IPS-18c (cell line): Measurements from ENCODE around the gene SNX32.
A peak's percentile ranks its signal among the peaks of the same experiment; 100 is the strongest.

Source experiments
- H3K4me3 ChIP-seq: 2 replicates; pipeline ENCODE4 v1.7.0; 2013; ENCODE audit warnings: low read depth, mild to moderate bottlenecking, low read length, moderate library complexity; ENCODE audit not compliant: insufficient read depth
- H3K9me3 ChIP-seq: one replicate; pipeline ENCODE4 v1.6.1; 2013; ENCODE audit warnings: mild to moderate bottlenecking, low read length, moderate library complexity; ENCODE audit not compliant: control insufficient read depth, insufficient read depth

SNX32 gene

DNA sequence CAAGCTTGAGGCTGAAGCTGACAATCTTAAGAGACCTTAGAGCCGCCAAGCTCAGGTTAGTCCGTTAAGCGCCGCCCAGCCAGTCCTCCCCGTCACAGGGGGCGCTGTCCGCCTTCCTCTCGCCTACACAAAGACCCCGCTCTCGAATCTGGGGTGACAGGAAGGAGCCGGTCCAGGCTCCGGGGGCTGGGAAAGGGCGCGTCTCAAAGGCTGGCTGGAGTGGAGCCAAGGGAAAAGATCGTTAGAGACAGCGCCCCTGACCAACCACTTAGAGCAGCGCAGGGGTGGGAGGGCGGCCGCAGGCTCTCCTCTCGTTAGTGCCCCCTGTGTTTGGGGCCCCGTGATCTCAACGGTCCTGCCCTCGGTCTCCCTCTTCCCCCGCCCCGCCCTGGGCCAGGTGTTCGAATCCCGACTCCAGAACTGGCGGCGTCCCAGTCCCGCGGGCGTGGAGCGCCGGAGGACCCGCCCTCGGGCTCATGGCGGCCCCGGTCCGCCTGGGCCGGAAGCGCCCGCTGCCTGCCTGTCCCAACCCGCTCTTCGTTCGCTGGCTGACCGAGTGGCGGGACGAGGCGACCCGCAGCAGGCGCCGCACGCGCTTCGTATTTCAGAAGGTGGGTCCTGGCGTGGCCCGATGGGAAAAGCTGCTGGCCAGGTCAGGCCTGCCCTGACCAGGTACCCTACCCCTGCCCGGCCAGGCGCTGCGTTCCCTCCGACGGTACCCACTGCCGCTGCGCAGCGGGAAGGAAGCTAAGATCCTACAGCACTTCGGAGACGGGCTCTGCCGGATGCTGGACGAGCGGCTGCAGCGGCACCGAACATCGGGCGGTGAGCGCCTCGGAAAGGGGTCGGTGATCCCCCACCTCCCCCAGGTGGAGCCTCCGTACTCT lies 26.8 kb downstream of the SNX32 start, which contains the start of gene MUS81:
Gene MUS81, plus strand, starts transcription at position 156 of the 887 bp plus-strand sequence. Its CDS starts 321 bp downstream, at position 477.
- Histone ChIP-seq H3K9me3 (no peaks in the 10 kb centered on the region), H3K4me3 (peak within 1 kb of the TSS; percentile 96)

DNA sequence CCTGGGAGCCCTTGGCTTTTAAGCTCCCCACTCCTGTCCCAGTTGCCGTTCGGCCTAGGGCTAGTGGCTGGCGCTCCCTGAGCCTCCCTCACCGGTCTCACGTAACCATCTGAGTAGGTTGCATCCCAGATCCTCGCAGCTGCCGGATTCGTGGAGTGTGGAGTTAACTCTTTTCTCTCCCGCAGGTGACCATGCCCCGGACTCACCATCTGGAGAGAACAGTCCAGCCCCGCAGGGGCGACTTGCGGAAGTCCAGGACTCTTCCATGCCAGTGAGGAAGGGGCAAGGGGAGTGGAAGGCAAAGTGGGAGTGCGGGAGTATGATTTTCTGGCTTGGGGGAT lies 27.4 kb downstream of the SNX32 start:
- H3K9me3 ChIP-seq = no peaks in the 10 kb centered on the region
- H3K4me3 ChIP-seq = peak overlapping the region; percentile 96

DNA sequence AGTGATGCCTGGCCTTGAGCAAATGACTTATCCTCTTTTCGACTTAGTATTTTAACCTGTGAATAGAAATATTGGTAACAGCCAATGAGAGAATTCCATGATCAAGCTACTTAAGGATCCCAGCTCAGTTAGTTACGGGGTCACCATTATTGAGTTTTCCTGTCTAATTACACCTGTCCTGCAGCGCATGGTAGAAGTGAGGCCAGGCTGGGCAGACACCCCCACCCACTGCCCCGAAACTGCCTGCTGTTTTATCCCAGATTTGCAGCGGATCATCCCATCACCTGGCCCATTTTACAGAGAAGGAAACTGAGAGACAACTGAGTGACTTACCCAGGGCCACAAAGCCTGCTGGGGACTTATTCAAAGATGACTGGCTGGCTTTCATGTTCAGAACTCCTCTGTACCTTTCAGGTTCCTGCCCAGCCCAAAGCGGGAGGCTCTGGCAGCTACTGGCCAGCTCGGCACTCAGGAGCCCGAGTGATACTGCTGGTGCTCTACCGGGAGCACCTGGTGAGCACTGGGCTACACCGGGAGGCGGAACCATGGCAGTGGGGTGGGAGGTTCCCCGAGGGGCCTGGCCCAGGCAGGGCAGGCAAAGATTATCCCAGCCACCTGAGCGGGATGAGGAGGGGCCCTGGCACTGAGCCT lies 27.9 kb downstream of the SNX32 start:
- peak overlapping the region; percentile 96 for H3K4me3 ChIP-seq
- H3K9me3 ChIP-seq = no peaks in the 10 kb centered on the region

DNA sequence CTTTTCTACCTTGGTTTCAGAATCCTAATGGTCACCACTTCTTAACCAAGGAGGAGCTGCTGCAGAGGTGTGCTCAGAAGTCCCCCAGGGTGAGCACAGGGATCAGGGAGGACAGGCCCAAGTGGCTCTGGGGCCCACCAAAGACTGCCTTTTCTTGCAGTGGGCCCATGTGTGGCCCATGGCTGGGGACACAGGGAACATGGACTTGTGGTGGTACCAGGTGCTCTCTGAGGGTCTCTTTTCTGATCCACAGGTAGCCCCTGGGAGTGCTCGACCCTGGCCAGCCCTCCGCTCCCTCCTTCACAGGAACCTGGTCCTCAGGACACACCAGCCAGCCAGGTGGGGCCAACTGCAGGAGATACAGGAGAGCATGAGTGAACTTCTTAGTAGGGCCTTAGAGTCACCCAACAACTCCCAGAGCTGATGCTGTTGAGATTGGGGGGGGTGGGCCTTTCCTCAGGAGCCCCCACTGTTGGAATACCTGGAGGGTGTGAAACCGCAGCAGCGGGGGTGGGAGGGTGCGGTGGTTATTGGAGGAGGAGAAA lies 28.5 kb downstream of the SNX32 start:
- Histone ChIP-seq H3K9me3 (no peaks in the 10 kb centered on the region), H3K4me3 (no peak overlapping the region)

DNA sequence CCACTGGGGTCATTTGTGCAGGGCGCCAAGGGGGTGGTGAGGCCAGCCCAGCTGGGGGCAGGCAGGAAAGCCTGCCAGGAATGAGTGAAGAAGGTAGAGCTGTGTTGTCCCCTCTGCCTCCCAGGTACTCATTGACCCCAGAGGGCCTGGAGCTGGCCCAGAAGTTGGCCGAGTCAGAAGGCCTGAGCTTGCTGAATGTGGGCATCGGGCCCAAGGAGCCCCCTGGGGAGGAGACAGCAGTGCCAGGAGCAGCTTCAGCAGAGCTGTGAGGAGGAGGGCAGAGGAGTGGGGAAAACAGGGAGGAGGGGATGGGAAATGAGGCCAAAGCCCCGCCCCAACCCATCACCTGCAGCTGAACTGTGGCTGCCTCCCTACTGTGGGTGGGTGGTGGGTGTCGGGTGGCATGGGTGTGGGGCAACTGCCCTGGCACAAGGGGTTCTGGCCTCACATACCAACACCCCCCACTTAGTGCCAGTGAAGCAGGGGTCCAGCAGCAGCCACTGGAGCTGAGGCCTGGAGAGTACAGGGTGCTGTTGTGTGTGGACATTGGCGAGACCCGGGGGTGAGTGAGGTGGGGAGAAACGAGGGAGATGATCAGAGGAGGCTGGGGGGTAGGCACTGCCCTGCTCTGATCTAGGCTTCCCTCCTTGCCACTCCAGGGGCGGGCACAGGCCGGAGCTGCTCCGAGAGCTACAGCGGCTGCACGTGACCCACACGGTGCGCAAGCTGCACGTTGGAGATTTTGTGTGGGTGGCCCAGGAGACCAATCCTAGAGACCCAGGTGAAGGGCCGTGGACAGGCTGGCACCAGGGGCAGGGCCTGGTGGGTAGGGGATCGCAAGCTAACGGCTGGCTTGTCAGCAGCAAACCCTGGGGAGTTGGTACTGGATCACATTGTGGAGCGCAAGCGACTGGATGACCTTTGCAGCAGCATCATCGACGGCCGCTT lies 29.5 kb downstream of the SNX32 start:
- Histone ChIP-seq H3K4me3 (no peak overlapping the region), H3K9me3 (no peaks in the 10 kb centered on the region)

DNA sequence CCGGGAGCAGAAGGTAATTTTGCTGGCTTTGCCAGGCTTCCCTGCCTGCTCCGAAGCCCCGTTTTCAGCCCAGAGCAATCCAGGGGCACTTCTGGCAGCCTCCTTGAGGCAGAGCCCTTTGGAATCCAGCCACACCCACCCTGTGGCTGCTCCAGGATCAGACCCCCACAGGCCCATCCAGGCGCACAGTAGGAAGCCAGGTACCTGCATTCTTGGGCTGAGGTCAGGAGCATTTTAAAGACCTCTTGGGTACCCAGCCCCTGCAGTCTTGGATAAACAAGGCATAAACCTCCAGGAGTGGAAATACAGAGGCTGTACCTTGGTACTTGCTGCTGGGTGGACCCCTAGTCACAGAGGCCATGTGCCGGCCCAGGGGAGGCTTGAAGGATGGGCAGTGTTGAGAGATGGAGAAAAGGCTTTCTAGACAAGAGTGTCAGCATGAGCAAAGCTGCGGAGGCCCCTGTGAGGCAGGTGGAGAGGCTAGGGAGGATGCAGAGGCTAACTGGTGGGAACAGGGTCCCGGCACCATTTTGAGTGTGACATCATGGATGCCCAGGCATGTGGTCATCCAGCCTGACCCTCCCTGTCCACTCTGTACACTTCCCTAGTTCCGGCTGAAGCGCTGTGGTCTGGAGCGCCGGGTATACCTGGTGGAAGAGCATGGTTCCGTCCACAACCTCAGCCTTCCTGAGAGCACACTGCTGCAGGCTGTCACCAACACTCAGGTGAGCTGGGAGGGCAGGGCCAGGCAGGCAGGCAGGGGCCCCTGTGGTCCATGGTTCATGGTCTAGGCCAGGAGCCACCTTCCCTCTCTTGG lies 30.3 kb downstream of the SNX32 start:
- Histone ChIP-seq H3K4me3 (no peak overlapping the region), H3K9me3 (no peaks in the 10 kb centered on the region)

DNA sequence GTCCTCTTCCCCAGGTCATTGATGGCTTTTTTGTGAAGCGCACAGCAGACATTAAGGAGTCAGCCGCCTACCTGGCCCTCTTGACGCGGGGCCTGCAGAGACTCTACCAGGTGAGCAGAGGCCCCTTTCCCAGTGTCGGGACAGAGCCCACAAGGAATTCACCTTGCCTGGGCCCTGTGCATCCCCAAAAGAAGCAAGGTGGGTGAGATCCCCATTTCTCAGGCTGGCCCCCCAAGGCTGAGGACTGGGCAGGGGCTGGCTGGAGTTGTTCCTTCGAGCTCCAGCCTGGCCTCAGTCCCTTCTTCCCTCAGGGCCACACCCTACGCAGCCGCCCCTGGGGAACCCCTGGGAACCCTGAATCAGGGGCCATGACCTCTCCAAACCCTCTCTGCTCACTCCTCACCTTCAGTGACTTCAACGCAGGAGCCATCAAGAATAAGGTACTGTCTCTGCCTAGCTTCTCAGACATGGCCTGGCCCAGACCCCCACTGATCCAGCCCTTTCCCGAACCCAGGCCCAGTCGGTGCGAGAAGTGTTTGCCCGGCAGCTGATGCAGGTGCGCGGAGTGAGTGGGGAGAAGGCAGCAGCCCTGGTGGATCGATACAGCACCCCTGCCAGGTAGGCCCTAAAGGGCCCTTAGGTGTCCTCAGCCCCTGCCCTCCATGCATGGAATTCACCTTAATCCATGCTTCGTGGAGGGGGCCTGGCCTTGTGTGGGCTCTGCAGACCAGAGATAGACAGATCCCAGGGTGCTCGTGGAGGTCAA lies 31.1 kb downstream of the SNX32 start:
- no peaks in the 10 kb centered on the region for H3K9me3 ChIP-seq
- H3K4me3 ChIP-seq = no peak overlapping the region

DNA sequence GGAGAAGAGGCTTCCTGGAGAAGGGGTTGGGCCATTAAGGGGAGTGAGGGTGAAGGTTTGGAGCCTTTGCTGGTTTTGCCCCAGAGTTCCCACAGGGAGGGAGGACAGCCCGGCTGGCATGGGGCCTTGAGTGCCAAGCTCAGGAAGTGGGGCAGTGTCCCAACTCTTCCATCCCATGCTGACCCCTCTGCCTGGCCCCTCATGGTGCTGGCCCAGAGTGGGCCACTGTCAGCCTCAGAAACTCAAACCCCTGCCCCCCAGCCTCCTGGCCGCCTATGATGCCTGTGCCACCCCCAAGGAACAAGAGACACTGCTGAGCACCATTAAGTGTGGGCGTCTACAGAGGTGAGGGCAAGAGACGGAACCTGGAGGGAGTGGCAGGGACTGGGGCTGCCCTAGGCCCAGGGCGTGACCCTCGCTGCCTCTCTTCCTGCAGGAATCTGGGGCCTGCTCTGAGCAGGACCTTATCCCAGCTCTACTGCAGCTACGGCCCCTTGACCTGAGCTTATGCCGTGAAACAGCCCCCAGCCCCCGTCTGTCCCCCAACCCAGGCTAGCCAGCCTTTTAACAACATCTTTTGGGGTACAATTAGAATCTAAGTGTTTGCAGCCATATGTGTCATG lies 31.9 kb downstream of the SNX32 start:
- Histone ChIP-seq H3K9me3 (no peaks in the 10 kb centered on the region), H3K4me3 (no peak overlapping the region)

DNA sequence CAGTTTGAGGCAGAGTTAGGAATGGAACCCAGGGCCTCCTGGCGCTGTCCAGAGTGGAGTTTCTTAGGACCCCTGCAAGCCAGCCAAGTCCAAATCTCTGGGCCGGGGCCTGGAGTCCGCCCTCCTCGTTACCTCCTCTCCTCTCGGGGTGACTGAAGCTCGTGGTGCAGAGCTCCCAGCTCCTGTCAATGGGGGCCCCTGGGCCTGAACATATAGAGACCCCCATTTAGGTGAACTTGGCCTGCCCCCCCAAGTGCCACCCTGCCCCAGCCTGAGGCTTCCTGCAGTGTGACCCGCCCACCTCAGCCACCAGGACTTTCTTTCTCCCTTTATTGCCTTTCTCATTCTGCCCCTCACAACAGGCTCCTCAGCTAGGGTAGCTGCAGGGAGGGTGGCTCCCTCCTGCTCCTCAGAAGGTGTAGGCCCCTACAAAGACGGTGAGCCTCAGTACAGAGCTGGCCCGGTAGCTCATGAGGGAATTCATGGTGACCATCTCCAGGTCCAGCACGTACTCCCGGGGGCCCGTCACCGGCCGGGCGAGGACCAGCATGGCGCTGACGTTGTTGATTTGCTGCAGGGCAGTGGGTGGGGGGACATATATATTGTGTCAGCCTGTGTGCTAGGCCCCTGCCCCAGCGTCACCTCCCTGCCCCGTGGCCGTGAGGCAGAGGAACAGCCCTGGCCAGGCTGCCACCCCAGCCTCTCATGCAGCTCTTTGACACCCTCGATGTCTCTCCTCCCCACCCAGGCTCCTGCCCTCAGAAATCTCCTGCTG lies 32.9 kb downstream of the SNX32 start:
- no peaks in the 10 kb centered on the region for H3K9me3 ChIP-seq
- no peak overlapping the region for H3K4me3 ChIP-seq

DNA sequence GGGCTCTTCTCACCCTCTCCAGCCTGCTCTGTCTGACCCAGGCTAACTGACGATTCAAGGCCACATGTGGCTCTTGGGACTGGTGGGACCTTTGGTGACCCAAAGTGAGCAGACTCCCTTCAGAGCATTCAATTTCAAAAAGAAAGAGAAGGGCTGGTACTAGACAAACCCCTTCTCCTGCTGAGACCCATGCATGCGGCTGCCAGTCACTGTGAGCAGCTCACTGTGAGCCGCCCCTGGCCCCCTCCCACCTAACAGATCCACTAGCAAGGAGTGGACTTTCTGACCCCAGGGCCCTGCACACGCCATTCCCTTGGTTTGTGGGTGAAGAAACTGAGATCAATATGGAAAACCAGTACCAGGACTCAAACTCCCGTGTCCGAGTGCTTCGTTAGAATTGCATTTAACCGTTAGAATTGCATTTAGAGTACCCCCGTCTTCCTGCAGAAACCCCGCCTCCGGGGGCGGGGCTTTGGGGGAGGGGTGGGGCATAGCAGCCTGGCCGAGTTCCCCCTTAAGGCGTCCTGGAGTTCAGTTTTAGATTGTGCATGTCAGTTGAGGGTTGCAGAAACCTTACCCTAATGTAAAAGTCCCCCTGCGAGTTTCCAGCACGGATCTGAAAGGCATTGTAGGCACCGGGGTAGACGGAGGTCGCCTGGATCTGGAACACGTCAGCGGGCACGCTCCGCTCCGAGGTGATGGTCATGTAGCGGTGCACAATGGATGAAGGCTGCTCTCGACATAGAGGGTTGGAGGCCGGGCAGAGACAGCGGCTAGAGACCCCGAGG lies 33.7 kb downstream of the SNX32 start:
- Histone ChIP-seq H3K9me3 (no peaks in the 10 kb centered on the region), H3K4me3 (peak overlapping the region; percentile 41; the same call in 1 of the 2 replicates)

DNA sequence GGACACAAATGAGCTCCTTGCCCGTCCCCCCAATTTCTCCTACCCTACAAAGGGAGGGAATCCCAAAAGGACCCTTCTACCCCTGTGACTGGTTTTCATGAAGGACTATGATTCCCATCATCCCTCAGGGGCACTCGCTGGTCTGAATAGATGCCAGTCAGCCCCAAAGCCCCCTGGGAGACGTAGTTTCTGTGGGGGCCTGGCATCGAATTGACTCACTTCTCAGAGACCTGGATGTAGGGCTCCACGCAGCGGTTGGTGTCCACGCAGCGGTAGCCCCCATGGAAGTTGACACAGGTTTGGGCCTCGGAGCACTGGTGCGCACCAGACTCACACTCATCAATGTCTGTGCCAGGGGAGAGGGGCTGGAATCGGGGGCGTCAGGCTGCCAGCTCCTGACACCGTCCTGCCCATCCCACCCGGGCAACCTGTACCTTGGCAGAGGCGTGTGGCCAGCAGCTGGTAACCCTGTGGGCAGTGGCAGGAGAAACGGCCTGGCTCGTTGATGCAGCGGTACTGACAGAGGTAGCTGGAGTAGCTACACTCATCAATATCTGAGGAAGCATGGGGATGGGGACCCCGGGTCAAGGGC lies 34.4 kb downstream of the SNX32 start:
- Histone ChIP-seq H3K9me3 (no peaks in the 10 kb centered on the region), H3K4me3 (peak overlapping the region; percentile 41; the same call in 1 of the 2 replicates)

DNA sequence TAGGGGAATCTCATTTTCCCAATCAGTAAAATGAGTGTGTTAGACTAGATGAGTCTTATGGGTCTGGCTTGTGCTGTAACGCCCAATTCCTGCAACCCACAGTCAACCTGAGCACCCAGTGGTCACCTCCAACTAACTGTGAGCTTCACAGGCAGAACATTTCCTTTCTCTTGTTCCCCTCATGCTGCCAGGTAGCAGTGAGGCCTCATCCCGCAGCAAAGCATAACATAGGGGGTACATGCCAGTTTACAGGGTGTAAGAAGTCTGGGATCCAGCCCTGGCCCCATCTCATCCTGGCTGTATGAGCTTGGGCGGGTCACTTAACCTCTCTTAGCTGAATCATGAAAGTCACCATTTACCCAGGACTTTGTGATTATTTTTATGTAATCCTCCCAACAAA lies 35.1 kb downstream of the SNX32 start:
- Histone ChIP-seq H3K4me3 (no peak overlapping the region), H3K9me3 (no peaks in the 10 kb centered on the region)

DNA sequence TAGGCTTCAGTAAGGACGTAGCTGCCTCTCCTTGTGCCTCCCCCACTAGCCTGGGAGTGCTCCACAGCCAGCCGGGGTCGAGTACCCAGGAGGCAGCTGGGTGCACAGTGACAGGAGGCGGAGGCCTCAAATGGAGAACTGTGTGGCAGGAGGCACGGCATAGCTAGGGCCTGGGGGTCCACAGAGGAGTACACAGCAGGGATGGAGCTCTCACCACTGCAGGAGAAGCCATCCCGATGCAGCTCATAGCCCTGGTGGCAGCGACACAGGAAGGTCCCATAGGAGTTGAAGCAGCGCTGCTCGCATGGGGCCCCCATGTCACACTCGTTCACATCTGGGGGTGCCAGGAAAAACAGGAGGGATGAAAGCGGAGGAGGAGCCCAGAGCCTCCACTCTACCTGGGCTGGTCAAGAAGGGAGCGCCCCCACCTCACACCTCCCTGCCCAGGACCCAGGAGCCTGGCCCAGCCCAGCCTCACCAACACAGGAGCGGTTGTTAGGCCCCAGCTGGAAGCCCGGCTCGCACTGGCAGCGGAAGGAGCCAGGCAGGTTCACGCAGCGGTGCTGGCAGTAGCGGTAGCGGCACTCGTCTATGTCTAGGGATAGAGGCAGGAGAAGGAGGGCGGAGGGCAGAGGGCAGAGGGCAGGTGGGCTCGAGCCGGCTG lies 36.0 kb downstream of the SNX32 start:
- Histone ChIP-seq H3K4me3 (no peak overlapping the region), H3K9me3 (no peaks in the 10 kb centered on the region)
